ENCODE data around the gene BNIP5.

BNIP5 gene, protein sequence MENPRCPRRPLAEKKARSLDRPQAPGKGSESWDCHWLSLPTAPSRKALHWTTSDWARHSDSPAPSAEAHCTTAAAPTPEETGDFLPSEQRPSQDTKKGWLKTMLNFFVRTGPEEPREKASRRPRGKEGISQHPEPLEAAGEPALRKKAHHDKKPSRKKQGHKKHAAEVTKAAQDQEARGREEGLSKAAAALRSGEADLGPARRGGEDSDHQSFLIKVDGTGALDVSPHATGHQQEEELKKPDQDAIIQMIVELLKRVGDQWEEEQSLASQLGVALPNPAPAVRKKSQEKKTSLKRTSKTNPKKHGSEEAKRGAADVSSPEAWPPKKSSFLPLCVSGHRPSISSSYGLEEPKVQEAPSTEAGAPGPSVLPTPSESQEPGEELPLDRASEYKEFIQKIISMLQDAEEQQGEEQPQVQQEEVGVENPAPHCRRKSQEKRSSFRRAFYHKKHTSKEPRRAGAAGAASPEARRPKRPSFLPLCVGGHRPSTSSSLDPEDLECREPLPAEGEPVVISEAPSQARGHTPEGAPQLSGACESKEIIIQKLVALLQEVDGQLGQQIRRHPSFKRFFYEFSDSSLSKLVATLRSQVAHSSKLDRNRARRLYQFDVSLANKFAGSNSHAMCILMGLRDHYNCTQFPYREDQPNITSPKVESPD

GRCh38 chr6:36336779-36337241 is at the start of gene BNIP5:
Gene BNIP5, minus strand, starts transcription at chr6:36336888. Its CDS starts 6,198 bp downstream, at chr6:36330690.
- DNase-seq (ENCODE audit: low read depth): no peak

GRCh38 chr6:36384095-36384494 is 47.4 kb upstream of the BNIP5 start:
- no peak for DNase-seq (ENCODE audit: low read depth)

GRCh38 chr6:36383606-36384005 is 46.9 kb upstream of the BNIP5 start:
- no peak for DNase-seq (ENCODE audit: low read depth)

GRCh38 chr6:36382976-36383375 is 46.3 kb upstream of the BNIP5 start:
- no peak for DNase-seq (ENCODE audit: low read depth)

DNA sequence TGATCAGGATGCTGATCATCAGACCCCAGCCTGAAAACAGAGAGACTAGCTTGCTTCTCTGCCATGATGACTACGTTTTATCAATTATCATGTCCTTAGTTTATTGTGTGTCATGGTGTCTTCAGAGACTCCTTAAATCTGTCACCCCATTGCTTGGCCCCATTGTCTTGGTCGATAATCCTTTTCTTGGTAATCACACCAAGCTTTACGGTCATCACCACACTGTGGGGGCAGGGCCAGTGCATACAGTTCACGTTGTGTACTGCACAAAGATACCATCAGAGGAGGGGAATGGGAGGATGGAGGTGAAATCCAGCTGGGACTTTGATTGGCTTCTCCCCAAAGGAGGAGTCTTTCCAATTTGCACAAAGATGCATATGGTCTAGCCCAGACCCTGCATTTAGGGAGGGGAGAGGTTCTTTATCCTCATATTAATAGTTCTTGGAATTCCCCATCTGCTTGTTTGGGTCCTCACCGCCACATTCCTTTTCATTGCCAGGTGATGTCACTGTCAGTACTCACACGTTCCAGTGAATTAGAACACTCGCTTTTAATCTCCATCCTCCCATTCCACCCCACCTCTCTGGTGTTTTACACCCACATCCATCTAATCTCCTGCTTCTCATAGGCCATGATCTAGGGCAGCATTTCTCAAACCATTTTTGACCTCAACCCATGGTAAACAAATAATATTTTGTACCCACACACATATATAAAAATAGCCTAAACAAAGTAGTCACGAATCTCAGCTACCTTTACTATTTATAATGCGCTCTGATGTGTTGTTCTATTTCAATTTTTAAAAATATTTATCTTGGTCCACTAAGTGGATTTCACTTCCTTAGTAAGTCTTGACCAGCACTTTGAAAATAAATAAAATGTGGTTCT is 45.1 kb upstream of the BNIP5 start:
- DNase-seq (ENCODE audit: low read depth): no peak

DNA sequence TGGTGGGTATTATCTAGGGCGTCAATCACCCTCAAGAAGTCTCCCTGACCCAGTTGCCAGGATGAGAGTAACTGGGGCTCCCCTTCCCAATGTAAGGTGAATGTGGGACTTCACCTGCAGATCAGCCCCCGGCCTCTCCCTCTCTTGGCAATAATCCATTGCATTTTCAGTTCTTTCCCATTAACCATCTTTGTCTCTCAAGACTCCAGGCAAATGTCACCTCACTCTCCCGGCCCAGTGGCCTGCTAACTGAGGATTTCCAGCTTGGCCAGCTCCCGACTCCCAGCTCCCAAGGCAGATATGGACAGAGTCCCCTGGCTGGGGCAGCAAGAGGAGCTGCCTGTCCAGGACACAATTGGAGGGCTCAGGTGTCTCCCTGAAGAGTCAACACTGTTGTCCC is 43.5 kb upstream of the BNIP5 start:
- no peak for DNase-seq (ENCODE audit: low read depth)

- DNase-seq (ENCODE audit: low read depth): no peak
Observed at GRCh38 chr6:36378936-36379335, 42.2 kb upstream of the BNIP5 start.

DNA sequence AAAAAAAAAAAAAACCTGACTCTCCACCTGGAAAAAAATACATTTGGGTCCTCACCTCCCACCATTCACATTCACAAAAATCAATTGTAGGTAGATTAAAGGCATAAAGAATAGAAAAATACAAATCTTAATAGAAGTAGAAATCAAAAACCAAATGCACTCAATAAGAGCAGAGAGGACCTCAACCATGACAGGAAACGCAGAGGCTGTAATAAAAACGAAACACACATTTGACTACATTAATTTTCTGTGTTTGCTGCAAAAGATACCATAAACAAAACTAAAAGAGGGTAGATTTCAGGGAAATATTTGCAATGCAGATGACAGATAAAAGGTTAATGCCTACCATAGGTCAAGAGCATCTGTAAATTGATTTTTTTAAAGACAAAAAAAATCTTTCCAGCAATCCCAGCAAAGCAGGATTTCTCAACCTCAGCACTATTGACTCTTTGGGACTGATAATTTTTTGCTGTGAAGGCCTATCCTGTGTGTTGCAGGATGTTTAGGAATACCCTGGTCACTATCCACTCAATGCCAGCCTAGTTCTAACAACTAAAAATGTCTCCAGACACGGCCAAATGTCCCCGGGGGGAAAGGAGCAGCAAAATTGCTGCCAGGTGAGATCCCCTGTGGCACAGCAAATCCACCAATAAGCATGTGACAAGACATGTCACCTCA is 41.7 kb upstream of the BNIP5 start:
- DNase-seq (ENCODE audit: low read depth): no peak

DNA sequence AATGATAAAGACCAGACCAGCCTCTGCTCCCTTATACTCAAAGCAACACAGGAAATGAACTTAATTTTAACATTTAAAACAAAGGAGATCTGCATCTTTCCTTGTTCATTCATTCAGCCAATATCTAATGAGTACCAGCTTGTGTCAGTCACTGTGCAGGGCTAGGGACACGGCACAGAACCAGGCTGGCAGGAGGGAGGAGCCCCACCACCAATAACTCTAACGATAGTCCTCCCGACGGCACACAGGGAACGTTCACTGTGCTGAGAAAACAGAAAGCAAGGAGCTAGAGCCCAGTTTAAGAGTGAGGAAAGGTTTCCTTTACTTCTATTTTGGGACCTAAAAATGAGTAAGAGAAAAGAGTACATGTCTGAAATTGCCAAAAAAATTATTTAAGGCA is 40.9 kb upstream of the BNIP5 start:
- no peak for DNase-seq (ENCODE audit: low read depth)

DNA sequence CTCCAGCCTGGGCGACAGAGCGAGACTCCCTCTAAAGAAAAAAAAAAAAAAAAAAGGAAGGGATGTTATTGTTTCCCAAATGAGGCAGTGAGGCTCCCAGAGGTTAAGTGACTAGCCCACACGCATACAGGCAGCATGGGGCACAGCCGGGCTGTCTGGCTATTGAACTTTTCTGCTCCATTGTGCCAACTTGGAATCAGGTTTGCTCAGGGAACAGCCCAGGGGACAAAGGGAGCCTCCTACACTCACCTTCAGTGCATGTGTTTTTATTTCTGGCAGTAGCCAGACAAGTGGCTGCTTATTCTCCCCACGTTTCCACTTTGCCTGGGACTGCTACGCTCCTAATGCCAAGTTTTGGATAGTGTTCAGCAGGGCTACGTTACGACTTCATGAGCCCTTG is 40.1 kb upstream of the BNIP5 start:
- DNase-seq (ENCODE audit: low read depth): no peak

- no peak for DNase-seq (ENCODE audit: low read depth)
Observed at GRCh38 chr6:36376183-36376582, 39.5 kb upstream of the BNIP5 start.

- DNase-seq (ENCODE audit: low read depth): no peak
Observed at GRCh38 chr6:36375644-36376155, 39.0 kb upstream of the BNIP5 start.

GRCh38 chr6:36374972-36375371 is 38.3 kb upstream of the BNIP5 start:
- DNase-seq (ENCODE audit: low read depth): no peak

GRCh38 chr6:36374194-36374593 is 37.5 kb upstream of the BNIP5 start:
- no peak for DNase-seq (ENCODE audit: low read depth)

- peak; percentile 22 for DNase-seq (ENCODE audit: low read depth)
Observed at GRCh38 chr6:36373368-36374019, 36.8 kb upstream of the BNIP5 start.

GRCh38 chr6:36372088-36372487 is 35.4 kb upstream of the BNIP5 start:
- no peak for DNase-seq (ENCODE audit: low read depth)

DNA sequence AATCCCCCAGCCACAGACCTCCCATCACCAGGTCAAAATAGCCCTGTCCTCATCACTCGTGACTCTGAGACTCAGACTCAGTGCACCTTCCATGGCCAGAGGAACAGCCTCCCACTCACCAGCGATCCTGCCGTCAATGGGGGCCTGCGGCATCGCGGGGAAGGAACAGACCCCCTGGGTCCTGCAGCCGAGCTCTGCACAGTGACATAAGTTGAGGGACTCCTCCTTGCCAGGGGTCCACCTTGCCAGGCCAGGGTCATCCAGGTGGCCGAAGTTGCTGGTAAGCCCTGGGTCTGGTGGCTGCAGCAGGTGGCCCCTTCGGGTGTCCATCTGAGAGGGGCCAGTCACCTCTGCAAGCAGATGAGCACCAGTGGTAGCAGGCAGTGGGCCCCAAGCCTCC is 34.5 kb upstream of the BNIP5 start:
- DNase-seq (ENCODE audit: low read depth): no peak

GRCh38 chr6:36370638-36371037 is 34.0 kb upstream of the BNIP5 start:
- no peak for DNase-seq (ENCODE audit: low read depth)

DNA sequence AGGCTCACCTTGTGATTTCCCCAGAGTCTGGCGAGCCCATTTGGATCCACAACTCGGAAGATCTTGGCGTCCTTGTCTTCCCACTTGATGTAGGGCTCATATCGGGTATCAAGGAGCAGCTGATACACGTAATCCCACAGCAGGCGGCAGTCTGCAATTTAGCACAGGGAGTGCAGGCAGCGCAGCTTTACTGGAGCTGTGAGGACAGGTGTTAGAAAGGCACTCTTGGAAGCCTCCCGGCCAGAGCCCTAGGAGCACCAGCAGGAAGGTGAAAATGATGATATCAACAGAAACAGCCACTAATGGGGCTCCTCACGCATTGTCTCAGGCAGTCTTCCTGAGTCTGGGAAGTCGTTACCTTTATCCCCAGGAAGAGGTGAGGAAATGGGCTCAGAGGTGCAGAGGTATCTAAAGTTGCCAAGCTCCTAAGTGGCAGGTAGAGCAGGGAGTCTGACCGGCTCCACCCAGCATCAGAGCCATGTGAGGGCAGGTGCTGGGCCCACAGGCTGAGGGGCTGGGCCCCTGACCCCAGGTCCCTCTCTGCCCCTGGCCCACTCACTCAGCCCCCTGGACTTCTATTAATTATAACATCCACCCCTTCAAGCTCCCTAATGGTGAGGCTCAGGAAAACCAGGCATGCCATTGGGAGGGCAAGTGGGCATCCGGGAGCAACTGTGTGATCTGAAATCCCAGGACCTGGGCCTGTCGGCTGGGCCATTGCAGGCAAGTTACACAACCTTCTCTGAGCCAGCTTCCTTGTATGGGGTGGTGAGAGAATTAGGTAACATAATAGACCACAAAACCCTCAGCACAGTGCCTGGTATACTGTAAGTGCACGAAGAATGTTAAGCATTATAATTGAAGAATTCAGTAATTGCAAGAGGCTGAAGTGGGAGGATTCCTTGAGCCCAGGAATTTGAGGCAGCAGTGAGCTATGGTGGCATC is 32.5 kb upstream of the BNIP5 start:
- DNase-seq (ENCODE audit: low read depth): peak; percentile 59

GRCh38 chr6:36368421-36368820 is 31.7 kb upstream of the BNIP5 start:
- DNase-seq (ENCODE audit: low read depth): no peak
